ENCODE data around the gene ZNF652.

- TF ChIP-seq, protein P1, sequence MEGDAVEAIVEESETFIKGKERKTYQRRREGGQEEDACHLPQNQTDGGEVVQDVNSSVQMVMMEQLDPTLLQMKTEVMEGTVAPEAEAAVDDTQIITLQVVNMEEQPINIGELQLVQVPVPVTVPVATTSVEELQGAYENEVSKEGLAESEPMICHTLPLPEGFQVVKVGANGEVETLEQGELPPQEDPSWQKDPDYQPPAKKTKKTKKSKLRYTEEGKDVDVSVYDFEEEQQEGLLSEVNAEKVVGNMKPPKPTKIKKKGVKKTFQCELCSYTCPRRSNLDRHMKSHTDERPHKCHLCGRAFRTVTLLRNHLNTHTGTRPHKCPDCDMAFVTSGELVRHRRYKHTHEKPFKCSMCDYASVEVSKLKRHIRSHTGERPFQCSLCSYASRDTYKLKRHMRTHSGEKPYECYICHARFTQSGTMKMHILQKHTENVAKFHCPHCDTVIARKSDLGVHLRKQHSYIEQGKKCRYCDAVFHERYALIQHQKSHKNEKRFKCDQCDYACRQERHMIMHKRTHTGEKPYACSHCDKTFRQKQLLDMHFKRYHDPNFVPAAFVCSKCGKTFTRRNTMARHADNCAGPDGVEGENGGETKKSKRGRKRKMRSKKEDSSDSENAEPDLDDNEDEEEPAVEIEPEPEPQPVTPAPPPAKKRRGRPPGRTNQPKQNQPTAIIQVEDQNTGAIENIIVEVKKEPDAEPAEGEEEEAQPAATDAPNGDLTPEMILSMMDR (IDR thresholded peaks at IDR 0.05; ENCODE audit: low read depth, low read length) = peak; percentile 66
- no peak for TF ChIP-seq EZH2phosphoT487 (IDR thresholded peaks at IDR 0.05; ENCODE audit: low read depth)
Observed at GRCh38 chr17:49290690-49291359, 71.2 kb downstream of the ZNF652 start.

Measured in OCI-LY3 (cell line).